ENCODE results near the gene KCNIP1. TPM values are rescaled to one million over a fixed set of nuclear protein-coding genes. Genes with fewer than 3 reads are reported as not detected.

The KCNIP1 gene
- total RNA-seq, 1 donor from 2014 or later, result not detected

GRCh38 chr5:170741801-170742200 is 238.0 kb downstream of the KCNIP1 start:
- TF ChIP-seq POLR2AphosphoS5 (IDR thresholded peaks at IDR 0.05; ENCODE audit: insufficient read depth in 1 of 2, low read depth in 1 of 2), result no peak
- TF ChIP-seq, protein P1, sequence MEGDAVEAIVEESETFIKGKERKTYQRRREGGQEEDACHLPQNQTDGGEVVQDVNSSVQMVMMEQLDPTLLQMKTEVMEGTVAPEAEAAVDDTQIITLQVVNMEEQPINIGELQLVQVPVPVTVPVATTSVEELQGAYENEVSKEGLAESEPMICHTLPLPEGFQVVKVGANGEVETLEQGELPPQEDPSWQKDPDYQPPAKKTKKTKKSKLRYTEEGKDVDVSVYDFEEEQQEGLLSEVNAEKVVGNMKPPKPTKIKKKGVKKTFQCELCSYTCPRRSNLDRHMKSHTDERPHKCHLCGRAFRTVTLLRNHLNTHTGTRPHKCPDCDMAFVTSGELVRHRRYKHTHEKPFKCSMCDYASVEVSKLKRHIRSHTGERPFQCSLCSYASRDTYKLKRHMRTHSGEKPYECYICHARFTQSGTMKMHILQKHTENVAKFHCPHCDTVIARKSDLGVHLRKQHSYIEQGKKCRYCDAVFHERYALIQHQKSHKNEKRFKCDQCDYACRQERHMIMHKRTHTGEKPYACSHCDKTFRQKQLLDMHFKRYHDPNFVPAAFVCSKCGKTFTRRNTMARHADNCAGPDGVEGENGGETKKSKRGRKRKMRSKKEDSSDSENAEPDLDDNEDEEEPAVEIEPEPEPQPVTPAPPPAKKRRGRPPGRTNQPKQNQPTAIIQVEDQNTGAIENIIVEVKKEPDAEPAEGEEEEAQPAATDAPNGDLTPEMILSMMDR (IDR thresholded peaks at IDR 0.05), result no peak
- TF ChIP-seq POLR2A (IDR thresholded peaks at IDR 0.05), result no peak
- Histone ChIP-seq H3K4me3 (no peak overlapping the region), H3K36me3 (no peaks in the 10 kb centered on the region), H3K4me1 (peaks cover 22% of the 10 kb centered on the region), H3K27ac (no peak overlapping the region), H3K9me3 (no peaks in the 10 kb centered on the region), H3K27me3 (no peaks in the 10 kb centered on the region)
- DNase-seq (ENCODE audit: extremely low spot score in 2 of 2), result peak in 1 of 2 donors; percentile 83
- intact Hi-C loops (cut with DNase I), result no loop called here

GRCh38 chr5:170743876-170744212 is 240.0 kb downstream of the KCNIP1 start:
- H3K4me3 ChIP-seq, result no peak overlapping the region
- no peak overlapping the region for H3K27ac ChIP-seq
- TF ChIP-seq, protein P1 (IDR thresholded peaks at IDR 0.05), result no peak
- TF ChIP-seq POLR2A (IDR thresholded peaks at IDR 0.05) (no peak), POLR2AphosphoS5 (IDR thresholded peaks at IDR 0.05; ENCODE audit: insufficient read depth in 1 of 2, low read depth in 1 of 2) (no peak)
- H3K4me1 ChIP-seq, result peaks cover 22% of the 10 kb centered on the region
- no peaks in the 10 kb centered on the region for H3K27me3 ChIP-seq
- DNase-seq (ENCODE audit: extremely low spot score in 2 of 2), result peak in 1 of 2 donors; percentile 47
- no peaks in the 10 kb centered on the region for H3K9me3 ChIP-seq
- intact Hi-C loops (cut with DNase I), result no loop called here
- no peaks in the 10 kb centered on the region for H3K36me3 ChIP-seq

DNA sequence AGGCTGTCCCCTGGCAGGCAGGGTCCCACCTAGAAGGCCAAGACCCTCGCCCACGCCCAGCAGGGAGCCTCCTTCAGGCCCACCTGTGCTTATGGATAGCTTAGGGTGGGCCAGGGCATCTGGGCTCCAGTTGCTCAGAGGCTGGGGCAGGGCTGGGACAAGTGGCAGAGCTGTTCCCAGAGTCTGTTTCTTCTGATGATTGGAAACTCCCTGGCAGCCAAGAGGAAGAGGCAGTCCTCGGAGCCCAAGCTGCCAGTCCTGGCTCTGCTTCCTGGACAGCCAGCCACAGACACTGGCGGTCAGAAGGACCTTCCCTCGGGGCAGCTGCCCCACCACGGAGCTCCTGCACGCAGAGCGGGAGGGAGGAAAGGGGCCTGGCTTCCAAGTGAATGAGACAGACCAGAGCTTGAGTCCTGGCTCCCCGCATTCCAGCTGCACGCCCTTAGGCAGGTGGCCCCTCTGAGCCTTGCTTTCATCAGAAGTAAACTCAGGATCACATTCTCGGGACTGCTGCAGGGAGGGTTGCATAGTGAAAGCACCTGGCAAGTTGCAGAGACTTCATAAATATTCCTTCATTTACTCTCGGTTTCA is 241.8 kb downstream of the KCNIP1 start:
- peaks cover 22% of the 10 kb centered on the region for H3K4me1 ChIP-seq
- no peaks in the 10 kb centered on the region for H3K9me3 ChIP-seq
- no peak overlapping the region for H3K4me3 ChIP-seq
- peak in 1 of 2 donors; percentile 82 for DNase-seq (ENCODE audit: extremely low spot score in 2 of 2)
- TF ChIP-seq POLR2A (IDR thresholded peaks at IDR 0.05) (no peak), POLR2AphosphoS5 (IDR thresholded peaks at IDR 0.05; ENCODE audit: insufficient read depth in 1 of 2, low read depth in 1 of 2) (no peak)
- TF ChIP-seq, protein P1 (IDR thresholded peaks at IDR 0.05), result no peak
- no peaks in the 10 kb centered on the region for H3K27me3 ChIP-seq
- H3K36me3 ChIP-seq, result no peaks in the 10 kb centered on the region
- no peak overlapping the region for H3K27ac ChIP-seq
- intact Hi-C loops (cut with DNase I), result no loop called here

DNA sequence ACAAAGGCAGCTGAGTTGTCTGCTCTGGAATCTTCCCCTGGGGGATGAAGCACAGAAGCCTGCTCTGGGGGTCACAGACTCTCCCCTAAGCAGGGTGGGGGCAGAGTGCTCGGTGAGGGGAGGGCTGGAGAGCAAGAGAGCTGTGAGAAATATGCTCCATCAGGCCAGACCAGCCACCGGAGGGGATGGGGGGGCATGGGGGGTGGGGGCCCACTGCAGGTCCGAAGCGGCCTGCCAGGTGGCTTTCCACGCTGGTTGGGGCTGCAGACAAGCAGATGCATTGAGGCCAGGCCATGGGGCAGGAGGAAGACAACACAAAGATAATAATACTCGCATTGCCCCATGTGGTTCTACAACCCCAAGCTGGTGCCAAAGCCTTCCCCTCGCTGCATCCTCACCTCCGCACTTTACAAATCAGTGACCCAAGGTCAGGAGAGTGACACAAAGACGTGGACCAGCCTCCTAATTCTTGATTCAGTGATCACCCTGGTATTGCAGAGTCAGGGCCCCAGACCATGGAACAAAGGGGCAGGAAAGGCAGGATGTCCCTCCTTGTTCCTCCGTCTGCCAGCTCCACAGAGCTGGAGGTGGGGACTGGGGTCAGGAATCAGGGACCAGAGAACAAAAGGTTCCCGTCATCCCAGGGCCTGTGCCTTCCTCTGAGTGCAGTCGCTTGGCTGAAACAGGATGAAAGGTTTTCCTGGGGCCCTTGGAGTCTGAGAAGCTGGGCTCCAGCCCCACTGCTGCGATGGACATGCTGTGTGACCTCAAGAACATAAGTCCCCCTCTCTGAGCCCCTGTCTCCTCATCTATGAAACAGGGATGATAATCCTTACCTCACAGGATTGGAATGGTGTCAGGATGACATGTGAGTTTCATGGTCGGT is 242.5 kb downstream of the KCNIP1 start:
- Histone ChIP-seq H3K9me3 (no peaks in the 10 kb centered on the region), H3K27me3 (no peaks in the 10 kb centered on the region), H3K4me1 (peaks cover 23% of the 10 kb centered on the region), H3K27ac (no peak overlapping the region), H3K36me3 (no peaks in the 10 kb centered on the region), H3K4me3 (no peak overlapping the region)
- TF ChIP-seq POLR2A (IDR thresholded peaks at IDR 0.05), result no peak
- TF ChIP-seq POLR2AphosphoS5 (IDR thresholded peaks at IDR 0.05; ENCODE audit: insufficient read depth in 1 of 2, low read depth in 1 of 2), result no peak
- TF ChIP-seq, protein P1 (IDR thresholded peaks at IDR 0.05), result no peak
- DNase-seq (ENCODE audit: extremely low spot score in 2 of 2), result peak in 1 of 2 donors; percentile 75
- intact Hi-C loops (cut with DNase I), result no loop called here

DNA sequence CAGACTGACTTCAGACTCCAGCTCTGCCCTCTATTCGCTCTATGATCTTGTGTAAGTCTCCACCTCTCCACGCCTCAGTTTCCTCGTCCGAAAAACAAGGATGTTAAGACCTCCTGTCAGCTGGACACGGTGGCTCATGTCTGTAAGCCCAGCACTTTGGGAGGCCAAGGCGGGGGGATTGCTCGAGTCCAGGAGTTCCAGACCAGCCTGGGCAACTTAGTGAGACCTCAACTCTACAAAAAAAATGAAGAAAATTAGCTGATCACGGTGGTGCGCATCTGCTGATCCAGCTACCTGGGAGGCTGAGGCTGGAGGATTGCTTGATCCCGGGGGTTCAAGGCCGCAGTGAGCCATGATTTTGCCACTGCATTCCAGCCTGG is 243.1 kb downstream of the KCNIP1 start:
- H3K9me3 ChIP-seq, result no peaks in the 10 kb centered on the region
- no peak overlapping the region for H3K27ac ChIP-seq
- intact Hi-C loops (cut with DNase I), result no loop called here
- H3K27me3 ChIP-seq, result no peaks in the 10 kb centered on the region
- peaks cover 29% of the 10 kb centered on the region for H3K4me1 ChIP-seq
- TF ChIP-seq POLR2A (IDR thresholded peaks at IDR 0.05) (no peak), POLR2AphosphoS5 (IDR thresholded peaks at IDR 0.05; ENCODE audit: insufficient read depth in 1 of 2, low read depth in 1 of 2) (no peak)
- TF ChIP-seq, protein P1 (IDR thresholded peaks at IDR 0.05), result no peak
- DNase-seq (ENCODE audit: extremely low spot score in 2 of 2), result peak in 1 of 2 donors; percentile 82
- no peaks in the 10 kb centered on the region for H3K36me3 ChIP-seq
- no peak overlapping the region for H3K4me3 ChIP-seq
